IPS-11a (cell line): ENCODE data around the gene PRDM16.
"Not testable (repeated sequence)": the region's sequence is repeated elsewhere in the genome, so short reads cannot be mapped to it uniquely, and the experiment has no call there.

Experiments
- H3K4me3 ChIP-seq: one replicate; pipeline ENCODE4 v1.5.1; 2013; ENCODE audit warnings: low read depth, low read length, control low read depth

PRDM16 gene

GRCh38 chr1:3237994-3238702 is 169.1 kb downstream of the PRDM16 start:
- no peak overlapping the region for H3K4me3 ChIP-seq

DNA sequence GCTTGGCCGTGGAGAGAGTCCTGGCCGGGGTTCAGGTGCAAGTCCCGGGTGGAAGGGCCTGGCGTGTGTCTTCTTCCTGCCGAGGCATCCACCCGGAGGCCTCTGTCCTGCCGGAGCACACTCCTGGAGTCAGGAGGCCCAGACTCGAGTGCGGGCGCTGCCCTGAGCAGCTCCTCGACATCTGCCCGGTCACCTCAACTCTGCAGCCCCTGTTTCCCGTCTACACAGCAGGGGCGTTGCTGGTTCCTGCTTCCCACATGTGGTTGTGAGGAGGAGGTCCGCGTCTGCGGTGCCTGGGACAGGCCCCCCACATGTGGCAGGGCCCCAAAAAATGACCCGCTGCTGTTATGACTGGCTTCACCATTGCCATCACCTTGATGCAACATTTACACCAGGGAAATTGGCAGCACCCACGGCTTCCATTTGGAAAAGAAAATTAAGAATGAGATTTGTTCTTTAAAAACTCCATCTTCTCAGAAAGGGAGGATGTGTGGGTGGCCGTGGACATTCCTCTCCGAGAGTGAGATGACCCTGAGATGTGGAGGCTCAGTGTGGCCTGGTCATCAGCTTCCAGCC is 169.8 kb downstream of the PRDM16 start:
- H3K4me3 ChIP-seq, result no peak overlapping the region

DNA sequence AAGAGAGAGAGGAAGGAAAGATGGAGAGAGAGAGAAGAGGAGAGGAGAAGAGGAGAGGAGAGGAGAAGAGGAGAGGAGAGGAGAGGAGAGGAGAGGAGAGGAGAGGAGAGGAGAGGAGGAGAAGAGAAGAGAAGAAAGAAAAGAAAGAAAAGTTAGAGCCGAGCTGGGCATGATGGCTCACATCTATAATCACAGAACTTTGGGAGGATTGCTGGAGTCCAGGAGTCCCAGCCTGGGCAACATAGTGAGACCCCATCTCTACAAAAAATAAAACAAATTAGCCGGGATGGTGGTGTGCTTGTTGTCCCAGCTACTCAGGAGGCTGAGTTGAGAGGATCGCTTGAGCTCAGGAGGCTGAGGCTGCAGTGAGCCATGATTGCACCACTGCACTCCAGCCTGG is 171.0 kb downstream of the PRDM16 start:
- not testable (repeated sequence) for H3K4me3 ChIP-seq

DNA sequence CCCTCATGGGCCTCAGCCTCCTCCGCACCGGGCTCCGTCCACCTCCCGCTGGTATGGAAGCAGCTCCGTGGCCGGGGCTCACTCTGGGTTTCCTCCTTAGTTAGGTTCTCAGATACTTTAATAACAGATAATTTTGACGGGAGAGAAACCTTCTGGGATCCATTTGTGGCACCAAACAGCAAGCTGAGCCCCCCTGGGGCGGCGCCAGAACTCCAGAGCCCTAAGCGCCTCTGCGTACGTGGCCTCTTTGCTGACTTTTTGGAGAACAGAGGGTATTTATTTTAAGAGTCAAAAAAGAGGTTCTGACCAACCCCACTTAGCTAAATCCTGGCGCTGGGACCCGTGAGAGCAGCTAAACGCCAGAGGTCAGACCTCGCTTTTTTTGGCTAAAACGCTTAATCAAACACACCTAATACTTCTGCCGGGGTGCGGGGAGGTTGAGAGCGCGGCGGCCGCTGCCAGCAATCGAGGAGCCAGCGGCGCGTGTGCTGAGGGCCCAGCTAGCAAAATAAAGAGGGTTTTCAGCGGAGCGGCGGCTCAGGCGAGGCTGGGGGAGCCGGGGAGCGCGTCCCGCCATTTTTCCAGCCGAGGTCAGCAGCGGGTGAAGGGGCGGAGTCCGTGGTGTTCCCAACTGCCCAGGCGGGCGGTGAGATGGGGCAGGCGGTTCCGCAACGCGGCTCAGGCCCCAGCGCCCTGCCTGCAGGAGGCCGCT is 171.7 kb downstream of the PRDM16 start:
- no peak overlapping the region for H3K4me3 ChIP-seq

DNA sequence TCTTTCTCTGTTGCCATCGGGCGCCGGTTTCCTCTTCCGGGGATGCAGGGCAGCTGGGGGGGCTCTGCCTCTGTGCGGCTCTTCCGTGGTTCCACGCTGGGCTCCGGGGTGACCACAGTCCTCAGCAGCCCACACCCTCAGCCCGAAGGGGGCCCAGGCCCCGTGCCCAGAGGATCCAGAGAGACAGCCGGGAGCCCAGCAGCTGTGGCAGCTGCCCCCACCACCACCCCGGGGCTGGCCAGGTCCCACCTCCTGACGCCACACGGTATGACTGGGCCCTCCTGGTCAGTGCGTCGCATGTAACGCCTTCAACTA is 172.2 kb downstream of the PRDM16 start:
- no peak overlapping the region for H3K4me3 ChIP-seq

DNA sequence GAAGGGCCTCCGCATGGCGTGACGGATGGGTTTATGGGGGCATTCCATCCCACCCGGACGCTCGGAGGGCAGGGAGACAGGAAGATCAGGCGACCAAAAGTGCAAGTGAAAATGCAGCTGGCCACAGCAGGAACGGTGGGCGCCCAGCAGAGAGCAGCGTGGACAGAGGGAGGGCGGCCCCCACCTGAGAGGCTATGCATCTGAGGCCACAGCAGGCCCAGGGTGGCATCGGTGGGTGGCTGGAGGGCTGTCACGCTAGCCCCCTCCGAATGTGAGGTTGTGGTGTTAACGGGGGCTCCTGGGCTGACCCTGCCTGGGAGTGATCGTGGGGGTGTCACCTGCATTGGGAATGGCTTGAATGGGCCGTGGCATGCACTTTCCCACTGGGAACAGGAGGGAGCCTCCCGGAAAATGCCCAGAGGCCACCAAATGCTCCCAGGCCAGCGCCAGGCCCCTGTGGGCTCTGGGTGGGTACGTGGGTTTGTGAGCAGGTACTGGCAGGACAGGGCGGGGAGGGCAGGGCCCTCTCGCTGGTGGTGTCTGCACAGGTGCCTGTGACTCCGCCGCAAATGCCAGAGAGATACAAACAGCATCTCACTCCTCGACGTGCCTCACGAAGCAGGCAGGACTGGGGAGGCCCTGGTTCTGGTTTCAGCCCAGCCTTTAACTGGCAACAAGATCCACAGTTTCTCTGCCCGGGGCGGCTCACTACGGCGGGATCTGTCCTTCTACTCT is 172.8 kb downstream of the PRDM16 start:
- H3K4me3 ChIP-seq, result no peak overlapping the region

DNA sequence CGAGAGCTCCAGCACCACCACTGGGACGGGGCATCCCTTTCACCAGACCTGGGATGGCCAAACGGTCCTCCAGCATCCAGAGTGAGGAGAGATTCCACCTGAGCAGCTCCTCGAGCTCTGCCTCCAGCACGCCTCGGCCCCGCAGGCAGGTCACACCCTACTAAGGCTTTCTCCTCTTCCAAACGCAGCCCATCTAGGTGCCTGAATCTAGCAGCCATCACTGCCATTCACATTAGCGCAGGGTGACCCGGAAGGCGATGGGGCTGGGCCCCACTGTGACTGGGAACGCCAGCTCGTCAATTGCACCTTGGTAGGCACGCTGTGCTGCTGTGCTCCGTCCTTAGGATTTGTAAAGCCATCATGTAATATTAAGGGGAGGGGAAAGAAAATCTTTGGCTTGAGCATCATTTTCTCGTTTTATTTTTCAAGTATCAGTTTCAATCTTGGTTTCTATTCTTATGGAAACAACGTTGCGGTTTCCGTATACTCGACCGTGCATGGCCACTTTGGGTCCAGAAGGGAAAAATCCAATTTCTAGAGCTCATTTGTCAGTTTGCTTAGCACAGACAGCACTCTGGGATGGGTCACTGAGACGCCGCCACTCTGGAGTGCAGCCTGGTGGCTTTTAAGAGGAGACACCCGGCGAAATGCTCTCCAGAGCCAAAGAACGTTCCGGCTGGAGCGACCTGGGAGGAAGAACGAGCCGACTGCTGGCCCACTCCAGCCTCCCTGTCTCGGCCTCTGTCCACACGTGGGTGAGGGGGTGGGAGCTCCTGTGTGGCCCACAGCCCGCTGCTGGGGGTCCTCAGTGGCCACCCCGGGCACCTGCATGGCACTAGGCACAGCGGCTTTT is 173.6 kb downstream of the PRDM16 start:
- no peak overlapping the region for H3K4me3 ChIP-seq

DNA sequence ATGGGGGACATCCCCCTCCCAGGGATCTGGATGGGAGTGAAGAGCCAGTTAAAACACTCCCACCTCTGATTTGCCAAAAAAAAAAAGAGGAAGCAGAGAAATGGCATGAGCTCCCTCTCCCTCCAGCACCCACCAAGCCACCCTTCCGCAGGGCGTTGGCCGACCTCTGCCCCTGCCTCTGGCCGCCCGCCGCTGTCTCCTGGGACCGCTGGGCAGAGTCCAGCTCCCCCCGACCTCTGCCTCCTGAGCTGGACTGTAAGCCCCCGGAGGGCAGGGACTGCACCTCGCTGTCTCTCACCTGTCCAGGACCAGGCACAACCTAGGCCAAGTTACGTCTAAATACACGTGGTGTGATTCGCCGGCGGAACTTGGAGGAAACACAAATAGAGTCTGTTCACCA is 174.3 kb downstream of the PRDM16 start:
- H3K4me3 ChIP-seq, result no peak overlapping the region

DNA sequence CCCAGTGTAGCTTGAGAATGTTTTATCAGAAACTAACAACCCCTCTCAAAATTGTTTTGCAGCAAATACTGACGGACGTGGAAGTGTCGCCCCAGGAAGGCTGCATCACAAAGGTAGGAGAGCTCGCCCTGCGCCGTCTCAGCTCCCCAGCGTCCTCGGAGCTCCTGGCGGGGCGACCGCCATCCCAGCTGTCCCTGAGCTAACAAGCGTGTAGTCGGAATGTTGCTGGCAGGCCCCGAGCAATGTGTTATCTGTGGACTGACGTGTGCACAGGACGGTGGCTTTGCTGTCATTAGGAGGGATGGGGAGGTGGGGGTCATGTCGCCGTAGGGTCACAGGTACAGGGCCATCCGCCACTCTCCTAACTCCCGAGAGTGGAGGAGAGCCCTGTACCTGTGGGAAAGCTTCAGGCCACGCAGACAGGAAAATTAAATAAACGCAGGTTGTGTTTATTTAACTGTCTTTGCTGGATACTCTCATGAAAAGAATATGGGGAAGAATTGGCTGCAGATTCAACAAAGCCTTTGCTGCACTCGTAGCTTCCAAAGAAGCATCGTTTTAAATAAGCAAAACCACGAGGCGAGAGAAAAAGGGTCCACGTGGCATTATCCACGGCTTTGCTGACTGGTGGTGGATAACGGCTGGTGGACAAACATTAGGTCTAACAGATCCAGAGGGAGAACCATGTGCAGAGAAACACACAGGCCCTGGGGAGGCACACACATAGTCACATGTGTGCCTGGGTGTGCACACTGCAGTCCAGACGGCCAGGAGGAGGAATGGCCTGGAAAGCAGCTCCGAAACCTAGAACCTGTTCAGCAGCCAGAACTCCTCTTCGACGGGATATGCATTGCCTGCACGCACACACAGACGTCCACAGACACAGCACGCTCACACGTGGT is 175.3 kb downstream of the PRDM16 start:
- H3K4me3 ChIP-seq, result no peak overlapping the region

DNA sequence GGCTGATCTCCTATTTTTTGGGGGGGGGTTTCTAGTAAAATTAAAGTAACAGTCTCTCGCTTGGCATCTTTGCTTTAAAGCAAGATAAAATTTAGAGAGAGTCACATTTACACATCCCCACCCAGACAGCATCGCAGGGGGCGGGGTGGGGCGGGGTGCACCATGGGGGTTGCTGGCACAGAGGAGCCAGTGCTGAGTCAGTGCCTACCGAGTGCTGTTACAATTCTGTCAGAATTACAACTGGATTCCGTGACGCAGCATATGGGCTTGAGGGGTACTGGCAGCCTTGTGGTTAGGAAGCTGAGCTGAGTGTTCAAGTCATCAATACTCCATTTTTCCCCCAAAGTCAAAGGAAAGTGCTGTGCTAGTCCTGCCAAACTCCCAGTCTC is 175.9 kb downstream of the PRDM16 start:
- H3K4me3 ChIP-seq, result no peak overlapping the region

- H3K4me3 ChIP-seq, result no peak overlapping the region
These were observed 176.3 kb downstream of the PRDM16 start for GRCh38 chr1:3245344-3245743.

GRCh38 chr1:3245768-3246167 is 176.8 kb downstream of the PRDM16 start:
- H3K4me3 ChIP-seq, result no peak overlapping the region

GRCh38 chr1:3246251-3246650 is 177.2 kb downstream of the PRDM16 start:
- H3K4me3 ChIP-seq, result no peak overlapping the region

DNA sequence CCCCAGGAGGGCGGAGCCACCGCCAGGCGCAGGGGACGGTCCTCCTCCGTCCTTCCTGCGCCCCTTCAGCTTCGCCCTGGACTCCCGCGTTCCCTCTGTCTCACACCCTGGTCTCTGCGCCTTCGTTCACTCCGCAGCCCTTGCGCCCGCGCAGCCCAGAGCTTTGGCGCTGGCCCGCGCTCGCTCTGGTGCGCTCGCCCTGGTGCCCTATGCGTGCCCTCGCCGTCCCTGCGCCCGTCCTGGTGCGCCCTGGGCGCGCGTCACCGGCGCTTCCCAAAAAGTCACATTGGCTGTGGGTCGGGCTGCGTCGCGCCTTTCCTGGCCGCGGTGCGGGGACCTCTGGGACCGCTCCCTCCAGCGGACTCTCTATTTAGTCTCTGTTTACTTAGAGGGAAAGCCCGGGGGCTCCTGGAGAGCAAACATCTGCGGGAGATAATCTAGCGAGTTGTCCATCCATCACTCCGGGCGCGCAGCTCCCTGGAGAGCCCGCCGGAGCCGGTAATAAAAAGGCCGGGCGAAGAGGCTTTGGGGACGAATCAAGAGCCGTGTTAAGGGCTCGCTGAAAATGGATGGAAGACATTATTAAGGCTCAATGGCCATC is 178.6 kb downstream of the PRDM16 start:
- H3K4me3 ChIP-seq, result no peak overlapping the region

DNA sequence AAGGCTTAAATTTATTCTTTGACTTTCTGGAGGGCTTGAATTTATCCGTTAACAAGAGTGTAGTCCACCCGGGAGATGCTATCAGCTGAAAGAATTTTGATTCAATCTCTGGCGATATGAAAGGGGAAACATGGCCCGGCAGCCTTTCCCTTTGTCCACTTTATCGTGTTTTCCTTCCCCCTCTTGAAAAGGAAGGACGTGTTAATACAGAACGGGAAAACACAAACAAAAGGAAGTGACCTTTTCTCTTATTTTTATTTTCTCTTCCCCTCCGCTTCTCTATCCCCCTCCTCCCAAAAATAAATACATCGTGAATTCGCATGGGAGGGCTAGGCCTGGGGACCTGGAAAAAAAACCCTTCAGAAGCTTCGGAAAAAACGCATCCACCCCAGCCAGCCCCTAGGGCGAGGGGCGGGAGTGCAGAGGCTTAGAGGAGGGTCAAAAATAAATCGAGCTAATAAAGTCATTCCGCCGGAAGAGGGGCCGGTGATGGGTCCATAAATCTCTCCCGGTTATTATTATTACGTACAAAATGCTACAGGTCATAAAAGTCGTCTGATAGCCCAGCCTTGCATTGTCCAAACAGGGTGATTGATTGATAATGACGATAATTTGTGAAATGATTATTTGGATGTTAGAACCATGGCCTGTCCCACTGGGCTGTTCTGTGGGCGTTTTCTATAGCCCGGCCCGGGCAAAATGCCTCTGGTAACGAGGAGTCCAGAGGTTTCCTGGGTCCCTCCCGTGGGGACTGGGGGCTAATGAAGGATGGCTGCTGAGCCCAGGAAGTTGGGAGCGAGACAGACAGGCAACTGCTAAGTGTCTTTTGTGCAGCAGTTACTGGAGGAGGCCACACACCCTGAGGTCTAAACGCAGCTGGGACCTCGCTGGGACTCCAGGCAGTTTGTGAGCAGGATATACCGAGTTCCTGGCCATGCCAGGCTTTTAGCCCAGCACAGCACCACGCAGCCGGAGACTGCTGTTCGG is 179.4 kb downstream of the PRDM16 start:
- H3K4me3 ChIP-seq, result no peak overlapping the region

- no peak overlapping the region for H3K4me3 ChIP-seq
These were observed 180.2 kb downstream of the PRDM16 start for GRCh38 chr1:3249231-3249630.

DNA sequence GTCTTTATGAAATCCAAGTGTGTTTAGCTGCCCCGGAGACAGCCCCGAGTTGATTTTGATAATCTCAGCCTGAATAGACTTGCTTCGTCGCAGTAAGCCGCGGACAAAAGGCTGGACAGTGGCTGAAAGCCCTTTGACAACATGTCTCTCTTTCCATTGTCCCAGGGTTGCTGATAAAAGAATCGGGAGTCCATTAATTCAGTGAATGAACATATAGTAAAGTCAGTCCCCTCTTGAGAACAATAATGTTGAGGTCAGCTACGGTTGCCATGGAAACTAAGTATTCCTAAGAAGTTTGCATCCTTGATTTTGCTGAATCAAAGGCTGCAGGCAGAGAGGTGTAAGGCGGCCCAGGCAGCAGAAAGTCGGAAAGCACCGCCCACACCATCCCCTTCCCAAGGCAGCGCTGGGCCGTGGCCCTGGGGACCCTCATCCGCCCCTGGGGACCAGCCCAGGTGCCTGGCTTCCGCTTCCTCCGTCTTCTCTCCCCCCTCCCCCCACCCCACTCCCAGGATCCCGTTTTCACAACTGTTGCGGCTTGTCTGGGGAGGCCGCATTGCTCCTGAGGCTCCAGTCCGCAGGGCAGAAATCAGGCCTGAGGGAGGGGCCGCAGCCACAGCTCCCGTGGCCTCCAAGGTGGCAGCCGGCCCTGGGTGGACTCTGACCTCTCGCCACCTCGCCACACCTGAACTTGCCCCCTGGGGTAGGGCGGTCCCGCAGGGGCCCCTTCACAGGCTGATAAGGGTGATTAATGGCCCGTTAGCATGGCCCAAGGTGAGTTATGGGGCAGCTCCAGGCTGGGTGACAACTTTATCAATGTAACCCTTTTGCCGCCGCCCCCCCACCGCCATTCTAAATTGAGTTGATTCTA is 180.9 kb downstream of the PRDM16 start:
- no peak overlapping the region for H3K4me3 ChIP-seq
